ENCODE results near the gene GNA14.

DNA sequence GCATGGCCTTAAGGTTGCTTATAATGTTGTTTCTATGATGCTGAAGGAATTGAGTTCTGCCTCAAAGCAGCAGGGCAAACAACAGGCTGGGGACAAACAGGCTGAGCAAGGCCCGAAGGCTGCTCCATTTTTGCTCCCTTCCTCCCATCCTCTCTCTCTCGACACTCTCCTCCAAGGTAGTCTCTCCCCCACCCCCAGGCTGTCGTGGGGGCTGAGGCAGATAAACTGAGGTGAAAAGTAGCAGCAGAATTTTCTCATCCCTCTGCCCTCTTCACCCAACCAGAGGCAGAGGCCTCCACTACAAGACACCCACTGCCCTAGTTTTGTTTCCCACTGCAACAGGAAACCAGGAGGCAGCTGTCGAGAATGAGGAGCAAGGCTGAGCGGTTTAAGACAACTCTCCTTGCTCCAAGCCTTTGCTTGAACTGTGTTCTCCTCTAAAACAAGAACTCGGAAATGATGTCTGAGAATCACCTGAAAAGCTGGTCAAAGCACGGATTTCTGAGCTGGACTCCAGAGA is 13.5 kb upstream of the GNA14 start:
- TF ChIP-seq CTCF (conservative IDR thresholded peaks at IDR 0.05; ENCODE audit: low read depth, low read length) (no peak), EZH2phosphoT487 (IDR thresholded peaks at IDR 0.05; ENCODE audit: borderline replicate concordance, low read length) (no peak)

Data from PC-3 (cell line).